ENCODE data around the gene PANK1. TPM values are rescaled to one million over a fixed set of nuclear protein-coding genes. Genes with fewer than 3 reads are reported as not detected.

PANK1 gene
- total RNA-seq, 1 experiment from 2014 or later = 24.9 TPM

DNA sequence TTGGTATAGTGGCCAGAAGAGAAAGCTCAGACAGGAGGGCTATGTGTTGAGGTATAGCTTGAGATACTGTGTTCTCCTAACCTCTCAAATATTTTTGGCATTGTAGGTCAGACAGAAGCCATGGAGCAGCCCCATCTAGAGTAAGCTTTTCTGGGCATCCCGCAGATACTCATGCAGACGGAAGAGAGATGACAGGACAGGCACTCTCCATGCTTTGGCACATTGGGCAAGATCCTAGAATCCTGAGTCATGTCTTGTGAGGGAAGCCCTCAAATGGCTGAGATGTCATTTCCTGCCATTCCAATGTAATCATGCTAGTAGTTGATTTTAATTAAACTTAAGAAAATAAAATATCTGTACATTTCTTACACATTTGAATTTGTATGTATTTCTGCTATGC, 39.6 kb upstream of the PANK1 start (continued):
- TF ChIP-seq, protein P1, sequence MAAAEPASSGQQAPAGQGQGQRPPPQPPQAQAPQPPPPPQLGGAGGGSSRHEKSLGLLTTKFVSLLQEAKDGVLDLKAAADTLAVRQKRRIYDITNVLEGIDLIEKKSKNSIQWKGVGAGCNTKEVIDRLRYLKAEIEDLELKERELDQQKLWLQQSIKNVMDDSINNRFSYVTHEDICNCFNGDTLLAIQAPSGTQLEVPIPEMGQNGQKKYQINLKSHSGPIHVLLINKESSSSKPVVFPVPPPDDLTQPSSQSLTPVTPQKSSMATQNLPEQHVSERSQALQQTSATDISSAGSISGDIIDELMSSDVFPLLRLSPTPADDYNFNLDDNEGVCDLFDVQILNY (CRISPR knock-in tag; IDR thresholded peaks at IDR 0.05) = no peak
- TF ChIP-seq ZNF263 (CRISPR knock-in tag; IDR thresholded peaks at IDR 0.05; ENCODE audit: low read depth) = no peak

GRCh38 chr10:89683883-89684282, 38.8 kb upstream of the PANK1 start:
- no peaks in the 10 kb centered on the region; the same call in 1 of the 2 replicates for H3K27me3 Mint-ChIP-seq (ENCODE audit: low read depth)
- no peak overlapping the region for H3K27ac Mint-ChIP-seq
- no peaks in the 10 kb centered on the region for H3K36me3 Mint-ChIP-seq
- H3K4me3 Mint-ChIP-seq = no peak overlapping the region
- ChIA-PET POLR2A (interaction anchor here (1.3 kb wide), 1 partner anchor 40 kb away, joined by 3 read pairs; no protein-coding TSS in a partner anchor), CTCF (no interaction called here)
- H3K4me1 Mint-ChIP-seq = 0 out of 2 replicates have a peak, but pooled peaks cover 6% of the 10 kb centered on the region
- H3K9me3 Mint-ChIP-seq = no peaks in the 10 kb centered on the region
- DNase-seq (ENCODE audit: low spot score) = no peak
- TF ChIP-seq, protein P2, sequence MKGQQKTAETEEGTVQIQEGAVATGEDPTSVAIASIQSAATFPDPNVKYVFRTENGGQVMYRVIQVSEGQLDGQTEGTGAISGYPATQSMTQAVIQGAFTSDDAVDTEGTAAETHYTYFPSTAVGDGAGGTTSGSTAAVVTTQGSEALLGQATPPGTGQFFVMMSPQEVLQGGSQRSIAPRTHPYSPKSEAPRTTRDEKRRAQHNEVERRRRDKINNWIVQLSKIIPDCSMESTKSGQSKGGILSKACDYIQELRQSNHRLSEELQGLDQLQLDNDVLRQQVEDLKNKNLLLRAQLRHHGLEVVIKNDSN (CRISPR knock-in tag; IDR thresholded peaks at IDR 0.05) = no peak
- TF ChIP-seq E2F4 (CRISPR knock-in tag; IDR thresholded peaks at IDR 0.05; ENCODE audit: borderline replicate concordance, low read depth) (no peak), USF2 (CRISPR knock-in tag; IDR thresholded peaks at IDR 0.05) (no peak)
- TF ChIP-seq, protein P3, sequence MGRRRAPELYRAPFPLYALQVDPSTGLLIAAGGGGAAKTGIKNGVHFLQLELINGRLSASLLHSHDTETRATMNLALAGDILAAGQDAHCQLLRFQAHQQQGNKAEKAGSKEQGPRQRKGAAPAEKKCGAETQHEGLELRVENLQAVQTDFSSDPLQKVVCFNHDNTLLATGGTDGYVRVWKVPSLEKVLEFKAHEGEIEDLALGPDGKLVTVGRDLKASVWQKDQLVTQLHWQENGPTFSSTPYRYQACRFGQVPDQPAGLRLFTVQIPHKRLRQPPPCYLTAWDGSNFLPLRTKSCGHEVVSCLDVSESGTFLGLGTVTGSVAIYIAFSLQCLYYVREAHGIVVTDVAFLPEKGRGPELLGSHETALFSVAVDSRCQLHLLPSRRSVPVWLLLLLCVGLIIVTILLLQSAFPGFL (CRISPR knock-in tag; IDR thresholded peaks at IDR 0.05; ENCODE audit: borderline replicate concordance) = no peak
- no peak for ATAC-seq

- POLR2A ChIA-PET = interaction anchor here (1.6 kb wide), 1 partner anchor 21 kb away, joined by 8 read pairs; the partner anchor contains the start of gene KIF20B
- no peak overlapping the region for H3K27ac Mint-ChIP-seq
- DNase-seq (ENCODE audit: low spot score) (no peak), ATAC-seq (no peak; the same call in 1 of the 2 replicates)
- H3K27me3 Mint-ChIP-seq (ENCODE audit: low read depth) = peaks cover 23% of the 10 kb centered on the region
- peaks cover 9% of the 10 kb centered on the region for H3K4me1 Mint-ChIP-seq
- no peaks in the 10 kb centered on the region for H3K36me3 Mint-ChIP-seq
- CTCF ChIA-PET = no interaction called here
- no peak overlapping the region for H3K4me3 Mint-ChIP-seq
- H3K9me3 Mint-ChIP-seq = no peaks in the 10 kb centered on the region
- TF ChIP-seq, protein P3 (CRISPR knock-in tag; IDR thresholded peaks at IDR 0.05; ENCODE audit: borderline replicate concordance) = no peak
- no peak for TF ChIP-seq RORB (CRISPR knock-in tag; IDR thresholded peaks at IDR 0.05)
- TF ChIP-seq, protein P2 (CRISPR knock-in tag; IDR thresholded peaks at IDR 0.05) = no peak
- TF ChIP-seq TCF7 (CRISPR knock-in tag; IDR thresholded peaks at IDR 0.05; ENCODE audit: low read depth) = no peak
- TF ChIP-seq ZNF423 (CRISPR knock-in tag; IDR thresholded peaks at IDR 0.05) = no peak
- TF ChIP-seq ZNF396 (CRISPR knock-in tag; IDR thresholded peaks at IDR 0.05; ENCODE audit: borderline replicate concordance) = no peak
- TF ChIP-seq TP53 (CRISPR knock-in tag; IDR thresholded peaks at IDR 0.05) = no peak
- no peak for TF ChIP-seq ZBTB21 (CRISPR knock-in tag; IDR thresholded peaks at IDR 0.05; ENCODE audit: borderline replicate concordance)
- TF ChIP-seq NR3C1 (CRISPR knock-in tag; conservative IDR thresholded peaks at IDR 0.05; ENCODE audit: low read depth) = no peak
- no peak for TF ChIP-seq NFYB (CRISPR knock-in tag; conservative IDR thresholded peaks at IDR 0.05; ENCODE audit: low read depth)
- TF ChIP-seq HMGA2 (CRISPR knock-in tag; IDR thresholded peaks at IDR 0.05) = no peak
- TF ChIP-seq, protein P4, sequence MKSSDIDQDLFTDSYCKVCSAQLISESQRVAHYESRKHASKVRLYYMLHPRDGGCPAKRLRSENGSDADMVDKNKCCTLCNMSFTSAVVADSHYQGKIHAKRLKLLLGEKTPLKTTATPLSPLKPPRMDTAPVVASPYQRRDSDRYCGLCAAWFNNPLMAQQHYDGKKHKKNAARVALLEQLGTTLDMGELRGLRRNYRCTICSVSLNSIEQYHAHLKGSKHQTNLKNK (CRISPR knock-in tag; IDR thresholded peaks at IDR 0.05) = no peak
- TF ChIP-seq, protein P5, sequence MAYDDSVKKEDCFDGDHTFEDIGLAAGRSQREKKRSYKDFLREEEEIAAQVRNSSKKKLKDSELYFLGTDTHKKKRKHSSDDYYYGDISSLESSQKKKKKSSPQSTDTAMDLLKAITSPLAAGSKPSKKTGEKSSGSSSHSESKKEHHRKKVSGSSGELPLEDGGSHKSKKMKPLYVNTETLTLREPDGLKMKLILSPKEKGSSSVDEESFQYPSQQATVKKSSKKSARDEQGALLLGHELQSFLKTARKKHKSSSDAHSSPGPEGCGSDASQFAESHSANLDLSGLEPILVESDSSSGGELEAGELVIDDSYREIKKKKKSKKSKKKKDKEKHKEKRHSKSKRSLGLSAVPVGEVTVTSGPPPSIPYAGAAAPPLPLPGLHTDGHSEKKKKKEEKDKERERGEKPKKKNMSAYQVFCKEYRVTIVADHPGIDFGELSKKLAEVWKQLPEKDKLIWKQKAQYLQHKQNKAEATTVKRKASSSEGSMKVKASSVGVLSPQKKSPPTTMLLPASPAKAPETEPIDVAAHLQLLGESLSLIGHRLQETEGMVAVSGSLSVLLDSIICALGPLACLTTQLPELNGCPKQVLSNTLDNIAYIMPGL (CRISPR knock-in tag; IDR thresholded peaks at IDR 0.05) = no peak
- TF ChIP-seq TEAD1 (CRISPR knock-in tag; IDR thresholded peaks at IDR 0.05) = no peak
These were observed 34.9 kb upstream of the PANK1 start for GRCh38 chr10:89679986-89680385.
